ENCODE data around the gene VPS36. TPM values are rescaled to one million over a fixed set of nuclear protein-coding genes. Genes with fewer than 3 reads are reported as not detected.
A peak's percentile ranks its signal among the peaks of the same experiment; 100 is the strongest.

The VPS36 gene
- total and polyA plus RNA-seq, 2 of the 13 experiments (the other 11 are each of a cell fraction or from before 2014, with no cell fraction given): 17.2 to 22.4 TPM

DNA sequence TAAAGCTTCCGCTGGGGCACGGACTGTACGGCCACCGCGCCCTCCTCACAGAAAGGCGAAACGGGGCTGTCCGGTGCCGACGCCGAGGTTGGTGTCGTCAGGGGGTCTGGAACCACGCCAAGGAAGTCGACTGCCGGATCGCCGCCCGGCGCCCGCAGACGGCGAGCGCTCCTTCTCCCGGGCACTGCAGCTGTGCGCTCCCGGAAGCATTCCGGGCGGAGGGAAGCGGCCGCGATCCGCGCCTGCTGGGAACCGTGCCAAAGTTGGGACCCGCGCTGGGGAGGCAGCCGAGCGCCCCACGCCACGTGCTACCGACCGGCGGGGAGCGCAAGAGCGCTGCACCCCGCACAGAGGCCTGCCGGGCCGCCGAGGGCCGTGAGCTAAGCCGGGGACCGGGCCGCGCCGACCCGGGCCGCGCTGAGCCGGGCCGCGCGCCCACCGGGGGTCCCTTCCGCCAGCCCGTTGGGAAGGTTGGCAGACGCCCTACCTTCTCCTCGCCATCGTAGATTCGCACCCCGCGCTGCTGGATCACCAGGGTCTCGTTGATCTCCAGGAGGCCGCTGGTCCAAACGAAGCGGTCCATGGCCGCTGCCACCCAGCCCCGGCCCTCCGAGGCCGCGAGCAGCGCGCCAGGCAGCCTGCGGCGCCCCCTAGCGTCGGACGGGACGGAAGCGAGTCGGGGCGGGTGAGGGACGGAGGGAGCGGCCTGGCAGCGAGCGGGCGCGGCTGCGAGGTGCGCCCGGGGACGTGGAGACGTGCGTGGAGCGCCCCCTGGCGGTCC is at the start of gene VPS36 (continued):
- TF ChIP-seq, protein P1, sequence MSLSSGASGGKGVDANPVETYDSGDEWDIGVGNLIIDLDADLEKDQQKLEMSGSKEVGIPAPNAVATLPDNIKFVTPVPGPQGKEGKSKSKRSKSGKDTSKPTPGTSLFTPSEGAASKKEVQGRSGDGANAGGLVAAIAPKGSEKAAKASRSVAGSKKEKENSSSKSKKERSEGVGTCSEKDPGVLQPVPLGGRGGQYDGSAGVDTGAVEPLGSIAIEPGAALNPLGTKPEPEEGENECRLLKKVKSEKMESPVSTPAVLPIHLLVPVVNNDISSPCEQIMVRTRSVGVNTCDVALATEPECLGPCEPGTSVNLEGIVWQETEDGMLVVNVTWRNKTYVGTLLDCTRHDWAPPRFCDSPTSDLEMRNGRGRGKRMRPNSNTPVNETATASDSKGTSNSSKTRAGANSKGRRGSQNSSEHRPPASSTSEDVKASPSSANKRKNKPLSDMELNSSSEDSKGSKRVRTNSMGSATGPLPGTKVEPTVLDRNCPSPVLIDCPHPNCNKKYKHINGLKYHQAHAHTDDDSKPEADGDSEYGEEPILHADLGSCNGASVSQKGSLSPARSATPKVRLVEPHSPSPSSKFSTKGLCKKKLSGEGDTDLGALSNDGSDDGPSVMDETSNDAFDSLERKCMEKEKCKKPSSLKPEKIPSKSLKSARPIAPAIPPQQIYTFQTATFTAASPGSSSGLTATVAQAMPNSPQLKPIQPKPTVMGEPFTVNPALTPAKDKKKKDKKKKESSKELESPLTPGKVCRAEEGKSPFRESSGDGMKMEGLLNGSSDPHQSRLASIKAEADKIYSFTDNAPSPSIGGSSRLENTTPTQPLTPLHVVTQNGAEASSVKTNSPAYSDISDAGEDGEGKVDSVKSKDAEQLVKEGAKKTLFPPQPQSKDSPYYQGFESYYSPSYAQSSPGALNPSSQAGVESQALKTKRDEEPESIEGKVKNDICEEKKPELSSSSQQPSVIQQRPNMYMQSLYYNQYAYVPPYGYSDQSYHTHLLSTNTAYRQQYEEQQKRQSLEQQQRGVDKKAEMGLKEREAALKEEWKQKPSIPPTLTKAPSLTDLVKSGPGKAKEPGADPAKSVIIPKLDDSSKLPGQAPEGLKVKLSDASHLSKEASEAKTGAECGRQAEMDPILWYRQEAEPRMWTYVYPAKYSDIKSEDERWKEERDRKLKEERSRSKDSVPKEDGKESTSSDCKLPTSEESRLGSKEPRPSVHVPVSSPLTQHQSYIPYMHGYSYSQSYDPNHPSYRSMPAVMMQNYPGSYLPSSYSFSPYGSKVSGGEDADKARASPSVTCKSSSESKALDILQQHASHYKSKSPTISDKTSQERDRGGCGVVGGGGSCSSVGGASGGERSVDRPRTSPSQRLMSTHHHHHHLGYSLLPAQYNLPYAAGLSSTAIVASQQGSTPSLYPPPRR (CRISPR knock-in tag; IDR thresholded peaks at IDR 0.05; ENCODE audit: borderline replicate concordance): no peak; the same call in 1 of the 2 replicates
- no peak for TF ChIP-seq PCBP1 (IDR thresholded peaks at IDR 0.05; ENCODE audit: borderline replicate concordance, low read depth, low read length)
- no peak for TF ChIP-seq AHR (CRISPR knock-in tag; IDR thresholded peaks at IDR 0.05)
- TF ChIP-seq ZNF746 (CRISPR knock-in tag; IDR thresholded peaks at IDR 0.05): 0 out of 2 replicates have a peak, but pooled peaks have one; percentile 18
- TF ChIP-seq, protein P2, sequence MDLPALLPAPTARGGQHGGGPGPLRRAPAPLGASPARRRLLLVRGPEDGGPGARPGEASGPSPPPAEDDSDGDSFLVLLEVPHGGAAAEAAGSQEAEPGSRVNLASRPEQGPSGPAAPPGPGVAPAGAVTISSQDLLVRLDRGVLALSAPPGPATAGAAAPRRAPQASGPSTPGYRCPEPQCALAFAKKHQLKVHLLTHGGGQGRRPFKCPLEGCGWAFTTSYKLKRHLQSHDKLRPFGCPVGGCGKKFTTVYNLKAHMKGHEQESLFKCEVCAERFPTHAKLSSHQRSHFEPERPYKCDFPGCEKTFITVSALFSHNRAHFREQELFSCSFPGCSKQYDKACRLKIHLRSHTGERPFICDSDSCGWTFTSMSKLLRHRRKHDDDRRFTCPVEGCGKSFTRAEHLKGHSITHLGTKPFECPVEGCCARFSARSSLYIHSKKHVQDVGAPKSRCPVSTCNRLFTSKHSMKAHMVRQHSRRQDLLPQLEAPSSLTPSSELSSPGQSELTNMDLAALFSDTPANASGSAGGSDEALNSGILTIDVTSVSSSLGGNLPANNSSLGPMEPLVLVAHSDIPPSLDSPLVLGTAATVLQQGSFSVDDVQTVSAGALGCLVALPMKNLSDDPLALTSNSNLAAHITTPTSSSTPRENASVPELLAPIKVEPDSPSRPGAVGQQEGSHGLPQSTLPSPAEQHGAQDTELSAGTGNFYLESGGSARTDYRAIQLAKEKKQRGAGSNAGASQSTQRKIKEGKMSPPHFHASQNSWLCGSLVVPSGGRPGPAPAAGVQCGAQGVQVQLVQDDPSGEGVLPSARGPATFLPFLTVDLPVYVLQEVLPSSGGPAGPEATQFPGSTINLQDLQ (CRISPR knock-in tag; IDR thresholded peaks at IDR 0.05): peak; percentile 46; the same call in 1 of the 2 replicates
- TF ChIP-seq GTF3A (CRISPR knock-in tag; conservative IDR thresholded peaks at IDR 0.05): peak; percentile 60; the same call in 1 of the 2 replicates
- TF ChIP-seq SNAI1 (CRISPR knock-in tag; IDR thresholded peaks at IDR 0.05; ENCODE audit: borderline replicate concordance): no peak
- TF ChIP-seq, protein P3, sequence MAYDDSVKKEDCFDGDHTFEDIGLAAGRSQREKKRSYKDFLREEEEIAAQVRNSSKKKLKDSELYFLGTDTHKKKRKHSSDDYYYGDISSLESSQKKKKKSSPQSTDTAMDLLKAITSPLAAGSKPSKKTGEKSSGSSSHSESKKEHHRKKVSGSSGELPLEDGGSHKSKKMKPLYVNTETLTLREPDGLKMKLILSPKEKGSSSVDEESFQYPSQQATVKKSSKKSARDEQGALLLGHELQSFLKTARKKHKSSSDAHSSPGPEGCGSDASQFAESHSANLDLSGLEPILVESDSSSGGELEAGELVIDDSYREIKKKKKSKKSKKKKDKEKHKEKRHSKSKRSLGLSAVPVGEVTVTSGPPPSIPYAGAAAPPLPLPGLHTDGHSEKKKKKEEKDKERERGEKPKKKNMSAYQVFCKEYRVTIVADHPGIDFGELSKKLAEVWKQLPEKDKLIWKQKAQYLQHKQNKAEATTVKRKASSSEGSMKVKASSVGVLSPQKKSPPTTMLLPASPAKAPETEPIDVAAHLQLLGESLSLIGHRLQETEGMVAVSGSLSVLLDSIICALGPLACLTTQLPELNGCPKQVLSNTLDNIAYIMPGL (CRISPR knock-in tag; IDR thresholded peaks at IDR 0.05; ENCODE audit: borderline replicate concordance in 1 of 2, low read depth in 1 of 2): peak; percentile 100
- no peak for TF ChIP-seq EZH2 (conservative IDR thresholded peaks at IDR 0.05; ENCODE audit: low read depth, low read length)
- TF ChIP-seq MLLT10 (CRISPR knock-in tag; IDR thresholded peaks at IDR 0.05): no peak
- 0 out of 2 replicates have a peak, but pooled peaks have one; percentile 33 for TF ChIP-seq BRCA1 (CRISPR knock-in tag; IDR thresholded peaks at IDR 0.05)
- no peak for TF ChIP-seq TCF7 (IDR thresholded peaks at IDR 0.05; ENCODE audit: low read depth)
- peak; percentile 53; the same call in 1 of the 2 replicates for TF ChIP-seq ZNF12 (CRISPR knock-in tag; IDR thresholded peaks at IDR 0.05)
- peak; percentile 93 for TF ChIP-seq DNMT1 (CRISPR knock-in tag; IDR thresholded peaks at IDR 0.05)
- TF ChIP-seq KAT8 (CRISPR knock-in tag; IDR thresholded peaks at IDR 0.05): peak; percentile 73

Data from HepG2 (cell line).